Stomach (tissue), 9 donors: ENCODE results near the gene SH3TC1. TPM values are rescaled to one million over a fixed set of nuclear protein-coding genes. Genes with fewer than 3 reads are reported as not detected.
A peak's percentile ranks its signal among the peaks of the same experiment; 100 is the strongest.

Source experiments
- DNase-seq, 2 donors: peaks; one replicate each; pipeline versions ENCODE4 v3.0.0 to v3.0.0-alpha.2; 2013 to 2019
- H3K27ac ChIP-seq, 5 donors: fragments of 200-600 bp in 4 of 5; sonication (generic) in 4 of 5; one replicate each; pipeline ENCODE4 v1.5.1; 2013 to 2019; ENCODE audit warnings: mild to moderate bottlenecking in 1 of 5, moderate library complexity in 1 of 5
- H3K27me3 ChIP-seq, 3 donors: fragments of 200-600 bp; sonication (generic); one replicate each; pipeline ENCODE4 v1.5.1; 2017 to 2019; ENCODE audit warnings: mixed run types in 1 of 3
- H3K36me3 ChIP-seq, 4 donors: fragments of 200-600 bp; sonication (generic); 1 replicate in 3 of 4; 2 replicates in 1 of 4; pipeline ENCODE4 v1.5.1; 2016 to 2019
- H3K4me1 ChIP-seq, 4 donors: fragments of 200-600 bp; sonication (generic); one replicate each; pipeline ENCODE4 v1.5.1; 2016 to 2019
- H3K4me3 ChIP-seq, 4 donors: fragments of 200-600 bp; sonication (generic) in 3 of 4; one replicate each; pipeline ENCODE4 v1.5.1; 2016 to 2019; ENCODE audit warnings: mild to moderate bottlenecking in 1 of 4
- H3K9me3 ChIP-seq, 4 donors: fragments of 200-600 bp; sonication (generic); one replicate each; pipeline ENCODE4 v1.5.1; 2016 to 2019
- EP300 ChIP-seq: sonication (generic); formaldehyde crosslinking; IDR thresholded peaks from one replicate; pipeline ENCODE4 v1.6.1; 2017; ENCODE audit warnings: antibody characterized with exemption
- POLR2A ChIP-seq, 4 donors: fragments of 450-650 bp; IDR thresholded peaks; one replicate each; pipeline ENCODE4 v1.6.1; 2016; ENCODE audit warnings: antibody characterized with exemption in 4 of 4, control low read depth in 2 of 4, mild to moderate bottlenecking in 1 of 4, moderate library complexity in 1 of 4
- POLR2AphosphoS5 ChIP-seq, 3 donors: sonication (generic); formaldehyde crosslinking; IDR thresholded peaks; one replicate each; pipeline ENCODE4 v1.6.1; 2016; ENCODE audit warnings: antibody characterized with exemption in 3 of 3
- WGBS, 5 donors: extraction: QIAGEN DNeasy Blood & Tissue Kit in 3 of 5; methylation state at CpG; one replicate each; pipeline versions ENCODE4 v1.1.5 to v1.1.7; 2013 to 2018; 5-methylcytosine and 5-hydroxymethylcytosine counted together
- intact Hi-C: fragments of 100-400 bp; cut with DNase I; formaldehyde crosslinking; loops from one replicate; pipeline ENCODE4 v1.15.1; 2023; ENCODE audit warnings: low total_unique reads
- polyA plus RNA-seq, 3 donors: library from polyadenylated mRNA; stranded (reverse); fragments of 200-250 nt; gene quantifications; one replicate each; pipeline ENCODE4 v1.2.3, GENCODE V29; 2013
- total RNA-seq, 5 donors: library from RNA; depleted of rRNA; stranded (reverse); fragments of >200 nt; gene quantifications; one replicate each; pipeline versions ENCODE4 v1.1.0 to v1.2.3, GENCODE V29; 2014 to 2016
- TF ChIP-seq, protein P1 (sequence below), 7 experiments: fragments of 450-650 bp in 4 of 7; fragments of 200-600 bp in 3 of 7; sonication (generic) in 3 of 7; IDR thresholded peaks; one replicate each; pipeline ENCODE4 v1.5.1; 2016 to 2019; ENCODE audit warnings: antibody characterized with exemption in 7 of 7, control low read depth in 2 of 7, mild to moderate bottlenecking in 1 of 7
- donor health status: healthy with polysubstance abuse.
- donor health status: Bipolar disorder and iron deficiency.
- donor health status: healthy.

SH3TC1 gene
- total and polyA plus RNA-seq, 8 donors, result 12.0 to 96.2 (median 27.9) TPM

DNA sequence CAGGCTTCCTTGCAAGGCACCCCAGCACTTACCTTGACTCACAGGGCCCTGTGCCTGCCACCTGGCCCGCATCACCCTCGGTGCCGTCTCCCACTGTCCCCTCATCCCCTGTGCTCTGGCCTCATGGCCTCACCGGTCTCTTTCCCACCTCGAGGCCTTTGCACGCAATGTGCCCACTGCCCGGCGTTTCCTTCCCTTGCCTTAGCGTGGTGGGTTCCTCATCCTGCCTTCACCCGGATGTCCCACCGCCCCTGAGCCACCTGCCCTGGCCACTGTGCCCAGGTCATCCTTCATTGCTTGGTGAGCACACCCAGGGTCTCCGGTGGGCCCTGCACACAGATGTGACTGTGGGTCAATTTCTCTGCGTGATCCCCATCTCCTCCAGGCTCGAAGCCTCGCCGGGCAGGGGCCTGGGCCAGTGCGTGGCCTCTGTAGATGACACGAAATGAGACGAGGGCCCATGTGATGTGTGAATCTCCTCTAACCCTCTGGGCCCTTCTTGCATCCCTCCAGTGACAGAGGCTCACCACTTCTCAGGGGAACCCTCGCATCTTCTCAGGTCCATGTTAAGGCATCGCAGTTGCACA lies 75.1 kb downstream of the SH3TC1 start:
- peak overlapping the region in 4 of 5 donors; percentile 44 to 85 (median 58) for H3K27ac ChIP-seq

DNA sequence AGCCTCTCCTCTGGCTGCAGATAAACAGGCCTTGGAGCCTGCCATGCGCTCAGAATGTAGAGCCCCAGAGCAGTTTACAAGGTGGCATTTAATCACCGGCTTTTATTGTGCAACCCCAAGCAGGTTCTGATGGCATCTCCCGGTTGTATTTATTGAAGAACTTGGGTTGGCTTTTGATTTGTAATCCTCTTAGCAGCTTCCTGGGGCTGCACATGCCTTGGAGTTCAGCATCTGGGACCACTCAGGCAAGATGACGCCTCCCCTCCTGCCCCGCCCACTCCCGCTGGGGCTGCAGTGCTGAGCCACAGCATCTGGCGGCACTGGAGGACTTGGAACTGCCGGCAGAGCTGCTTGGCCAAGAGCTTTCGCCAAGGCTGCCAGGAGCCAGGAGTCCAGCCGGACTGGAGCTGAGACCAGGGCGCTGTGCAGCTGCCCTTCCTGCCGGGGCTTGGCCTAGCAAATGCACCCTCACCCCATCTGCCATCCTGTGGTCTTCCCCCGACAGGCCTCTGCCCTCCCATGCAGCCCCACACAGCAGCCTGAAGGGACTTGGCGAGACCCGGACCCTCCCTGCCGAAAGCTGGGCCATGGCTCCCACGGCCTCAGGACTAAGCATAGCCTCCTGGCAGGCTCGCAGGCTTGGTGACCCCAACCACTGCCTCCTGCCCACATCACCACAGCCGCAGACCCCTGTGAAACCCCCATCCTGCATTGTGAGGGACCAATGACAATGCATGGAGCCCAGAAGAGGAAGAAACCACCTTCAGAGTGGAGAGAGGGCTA lies 75.9 kb downstream of the SH3TC1 start:
- Histone ChIP-seq H3K27ac (peak overlapping the region in 3 of 5 donors; percentile 49 to 85 (median 66)), H3K4me3 (no peak overlapping the region), H3K27me3 (peaks cover 0 to 15% (median 9%) of the 10 kb centered on the region in 3 donors), H3K9me3 (no peaks in the 10 kb centered on the region), H3K4me1 (peaks cover 39 to 98% (median 77%) of the 10 kb centered on the region in 4 donors), H3K36me3 (no peaks in the 10 kb centered on the region)
- peak; percentile 53 to 95 for DNase-seq
- 29 to 65% (median 57%) methylated on average over 15 to 19 of the region's 19 CpGs for WGBS, 5 donors
- peak; percentile 65 to 87 (median 79) for TF ChIP-seq POLR2AphosphoS5 (IDR thresholded peaks at IDR 0.05)
- no peak for TF ChIP-seq POLR2A (IDR thresholded peaks at IDR 0.05)
- no peak for TF ChIP-seq EP300
- TF ChIP-seq, protein P1, sequence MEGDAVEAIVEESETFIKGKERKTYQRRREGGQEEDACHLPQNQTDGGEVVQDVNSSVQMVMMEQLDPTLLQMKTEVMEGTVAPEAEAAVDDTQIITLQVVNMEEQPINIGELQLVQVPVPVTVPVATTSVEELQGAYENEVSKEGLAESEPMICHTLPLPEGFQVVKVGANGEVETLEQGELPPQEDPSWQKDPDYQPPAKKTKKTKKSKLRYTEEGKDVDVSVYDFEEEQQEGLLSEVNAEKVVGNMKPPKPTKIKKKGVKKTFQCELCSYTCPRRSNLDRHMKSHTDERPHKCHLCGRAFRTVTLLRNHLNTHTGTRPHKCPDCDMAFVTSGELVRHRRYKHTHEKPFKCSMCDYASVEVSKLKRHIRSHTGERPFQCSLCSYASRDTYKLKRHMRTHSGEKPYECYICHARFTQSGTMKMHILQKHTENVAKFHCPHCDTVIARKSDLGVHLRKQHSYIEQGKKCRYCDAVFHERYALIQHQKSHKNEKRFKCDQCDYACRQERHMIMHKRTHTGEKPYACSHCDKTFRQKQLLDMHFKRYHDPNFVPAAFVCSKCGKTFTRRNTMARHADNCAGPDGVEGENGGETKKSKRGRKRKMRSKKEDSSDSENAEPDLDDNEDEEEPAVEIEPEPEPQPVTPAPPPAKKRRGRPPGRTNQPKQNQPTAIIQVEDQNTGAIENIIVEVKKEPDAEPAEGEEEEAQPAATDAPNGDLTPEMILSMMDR (IDR thresholded peaks at IDR 0.05), result peak in 1 of 7 experiments; percentile 11
- intact Hi-C loops, result no loop called here

More for the DNA sequence above, 75.1 kb downstream of the SH3TC1 start:
- intact Hi-C loops, result no loop called here
- Histone ChIP-seq H3K9me3 (no peaks in the 10 kb centered on the region), H3K36me3 (no peaks in the 10 kb centered on the region), H3K4me1 (peaks cover 44 to 99% (median 80%) of the 10 kb centered on the region in 4 donors), H3K4me3 (no peak overlapping the region), H3K27me3 (peaks cover 0 to 22% (median 10%) of the 10 kb centered on the region in 3 donors)
- TF ChIP-seq POLR2A (IDR thresholded peaks at IDR 0.05), result no peak
- TF ChIP-seq, protein P1 (IDR thresholded peaks at IDR 0.05), result no peak
- no peak for TF ChIP-seq POLR2AphosphoS5 (IDR thresholded peaks at IDR 0.05)
- TF ChIP-seq EP300, result no peak
- DNase-seq, result no peak
- WGBS, 5 donors, result 86 to 93% (median 90%) methylated on average over 17 to 21 of the region's 21 CpGs

DNA sequence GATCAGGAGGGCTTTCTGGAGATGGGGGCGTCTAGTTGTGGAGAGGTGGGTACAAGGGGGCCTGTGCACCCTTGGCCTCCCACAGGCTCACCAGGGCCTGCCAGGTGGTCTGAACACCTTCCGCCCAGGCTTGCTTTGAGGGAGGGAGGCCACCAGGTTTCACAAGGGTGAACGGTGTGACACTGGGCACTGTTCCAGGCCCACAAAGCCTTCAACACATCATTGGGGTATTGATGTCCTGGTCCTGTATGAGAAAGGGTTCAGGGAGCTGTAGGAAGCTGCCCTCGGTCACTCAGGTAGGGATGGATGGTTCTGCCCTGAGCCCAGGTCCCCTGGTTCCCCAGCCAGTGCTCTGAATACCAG lies 76.4 kb downstream of the SH3TC1 start:
- DNase-seq, result no peak
- peak overlapping the region in 3 of 5 donors; percentile 4 to 85 (median 66) for H3K27ac ChIP-seq
- intact Hi-C loops, result no loop called here
- H3K36me3 ChIP-seq, result no peaks in the 10 kb centered on the region
- 72 to 83% (median 74%) methylated on average over 4 of the region's 4 CpGs for WGBS, 5 donors
- TF ChIP-seq POLR2A (IDR thresholded peaks at IDR 0.05), result no peak
- TF ChIP-seq POLR2AphosphoS5 (IDR thresholded peaks at IDR 0.05), result no peak
- TF ChIP-seq EP300, result no peak
- TF ChIP-seq, protein P1 (IDR thresholded peaks at IDR 0.05), result no peak
- no peaks in the 10 kb centered on the region for H3K9me3 ChIP-seq
- H3K4me1 ChIP-seq, result peaks cover 33 to 95% (median 72%) of the 10 kb centered on the region in 4 donors
- H3K4me3 ChIP-seq, result no peak overlapping the region
- H3K27me3 ChIP-seq, result peaks cover 0 to 9% (median 3%) of the 10 kb centered on the region in 3 donors

DNA sequence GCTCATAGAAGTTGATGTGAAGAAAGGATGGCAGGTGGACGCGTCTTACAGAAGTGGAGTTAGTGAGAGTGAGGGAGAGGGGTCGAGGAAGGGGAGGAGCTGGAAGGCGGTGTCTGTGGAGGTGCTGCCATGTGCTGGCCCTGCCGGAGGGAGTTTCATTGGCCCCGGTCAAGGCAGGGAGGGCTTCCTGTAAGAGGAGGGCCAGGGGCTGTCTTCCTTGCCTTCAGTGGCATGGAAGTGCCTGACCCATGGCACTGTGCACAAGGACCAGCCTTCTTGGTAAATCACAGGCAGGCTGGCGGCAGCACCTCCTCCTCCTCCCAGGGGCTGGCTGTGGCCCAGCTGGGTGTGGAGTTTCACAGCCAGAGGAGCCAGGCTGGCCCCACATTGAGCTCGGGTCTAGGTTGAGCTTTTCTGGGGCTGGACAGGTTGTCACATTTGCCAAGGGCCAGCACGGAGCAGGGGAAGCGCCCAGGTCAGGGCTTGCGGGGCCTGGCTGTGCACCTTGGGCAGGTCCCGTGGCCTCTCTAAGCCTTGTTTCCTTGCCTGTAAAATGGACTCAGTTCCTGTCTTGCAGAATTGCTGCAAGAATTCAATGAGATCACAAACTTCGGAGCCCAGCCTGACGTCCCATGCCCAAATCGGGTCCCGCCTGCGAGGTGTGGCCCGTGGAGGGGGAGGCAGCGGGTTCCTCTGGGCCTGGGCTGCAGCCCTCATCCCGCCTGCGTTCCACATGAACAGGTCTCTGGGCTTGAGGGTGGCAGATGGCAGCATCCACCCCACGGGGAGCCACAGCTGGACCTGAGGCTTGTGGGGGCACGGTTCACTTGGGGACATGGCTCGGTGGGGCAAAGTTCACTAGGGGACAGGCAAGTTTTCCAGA lies 77.5 kb downstream of the SH3TC1 start:
- intact Hi-C loops, result no loop called here
- peak; percentile 53 to 77 for DNase-seq
- Histone ChIP-seq H3K9me3 (no peaks in the 10 kb centered on the region), H3K27ac (peak overlapping the region in 1 of 5 donors; percentile 85), H3K36me3 (no peaks in the 10 kb centered on the region), H3K4me3 (no peak overlapping the region), H3K27me3 (no peaks in the 10 kb centered on the region), H3K4me1 (peaks cover 33 to 86% (median 69%) of the 10 kb centered on the region in 4 donors)
- WGBS, 5 donors, result 36 to 53% (median 43%) methylated on average over 20 to 24 of the region's 24 CpGs
- TF ChIP-seq POLR2AphosphoS5 (IDR thresholded peaks at IDR 0.05) (no peak), POLR2A (IDR thresholded peaks at IDR 0.05) (no peak), EP300 (no peak)
- TF ChIP-seq, protein P1 (IDR thresholded peaks at IDR 0.05), result no peak
